ENCODE data around the gene GLTP.

The GLTP gene

GRCh38 chr12:109833307-109834189, 46.8 kb downstream of the GLTP start, which contains the start of gene TRPV4:
TRPV4 (minus strand) TSS chr12:109833398; CDS start chr12:109814796, 18,602 bp downstream.
- H3K36me3 ChIP-seq (ENCODE audit: low read length), result no peaks in the 10 kb centered on the region
- H4K20me1 ChIP-seq (ENCODE audit: low read depth, low read length), result no peaks in the 10 kb centered on the region
- TF ChIP-seq EZH2phosphoT487 (conservative IDR thresholded peaks at IDR 0.05; ENCODE audit: low read length), result no peak
- no peak for TF ChIP-seq CTCF (IDR thresholded peaks at IDR 0.05; ENCODE audit: insufficient read depth, low read length, poor library complexity, severe bottlenecking)
- no peak within 1 kb of the TSS for H3K9ac ChIP-seq (ENCODE audit: low read length)
- H3K9me3 ChIP-seq (ENCODE audit: insufficient read depth, low read length), result no peaks in the 10 kb centered on the region
- no peak within 1 kb of the TSS for H3K4me2 ChIP-seq (ENCODE audit: low read depth, low read length, poor library complexity, severe bottlenecking)
- H3K79me2 ChIP-seq (ENCODE audit: insufficient read depth, low read length), result no peaks in the 10 kb centered on the region
- H3F3A ChIP-seq (ENCODE audit: insufficient read depth), result no peaks in the 10 kb centered on the region
- no peak within 1 kb of the TSS for H3K27ac ChIP-seq (ENCODE audit: low read depth, low read length)
- no peak within 1 kb of the TSS for H2AFZ ChIP-seq (ENCODE audit: low read depth, low read length, severe bottlenecking)
- no peak within 1 kb of the TSS for H3K4me3 ChIP-seq (ENCODE audit: insufficient read depth, low read length, poor library complexity, severe bottlenecking)
- H3K27me3 ChIP-seq (ENCODE audit: low read length), result no peaks in the 10 kb centered on the region
- H3K9me2 ChIP-seq (replicated peaks; ENCODE audit: insufficient read depth, low read length), result no peaks in the 10 kb centered on the region

- H3F3A ChIP-seq (ENCODE audit: insufficient read depth), result no peaks in the 10 kb centered on the region
- no peaks in the 10 kb centered on the region for H3K36me3 ChIP-seq (ENCODE audit: low read length)
- H3K27me3 ChIP-seq (ENCODE audit: low read length), result no peaks in the 10 kb centered on the region
- H3K4me3 ChIP-seq (ENCODE audit: insufficient read depth, low read length, poor library complexity, severe bottlenecking), result no peak overlapping the region
- TF ChIP-seq EZH2phosphoT487 (conservative IDR thresholded peaks at IDR 0.05; ENCODE audit: low read length) (no peak), CTCF (IDR thresholded peaks at IDR 0.05; ENCODE audit: insufficient read depth, low read length, poor library complexity, severe bottlenecking) (no peak)
- no peak overlapping the region for H3K4me2 ChIP-seq (ENCODE audit: low read depth, low read length, poor library complexity, severe bottlenecking)
- no peaks in the 10 kb centered on the region for H3K79me2 ChIP-seq (ENCODE audit: insufficient read depth, low read length)
- no peak overlapping the region for H3K27ac ChIP-seq (ENCODE audit: low read depth, low read length)
- no peaks in the 10 kb centered on the region for H4K20me1 ChIP-seq (ENCODE audit: low read depth, low read length)
- H3K9me3 ChIP-seq (ENCODE audit: insufficient read depth, low read length), result no peaks in the 10 kb centered on the region
- no peak overlapping the region for H2AFZ ChIP-seq (ENCODE audit: low read depth, low read length, severe bottlenecking)
- H3K9ac ChIP-seq (ENCODE audit: low read length), result no peak overlapping the region
- H3K9me2 ChIP-seq (replicated peaks; ENCODE audit: insufficient read depth, low read length), result no peaks in the 10 kb centered on the region
Measured at GRCh38 chr12:109832541-109833306, 47.6 kb downstream of the GLTP start.

- Histone ChIP-seq H3F3A (ENCODE audit: insufficient read depth) (no peaks in the 10 kb centered on the region), H4K20me1 (ENCODE audit: low read depth, low read length) (no peaks in the 10 kb centered on the region), H3K4me3 (ENCODE audit: insufficient read depth, low read length, poor library complexity, severe bottlenecking) (no peak overlapping the region), H3K27ac (ENCODE audit: low read depth, low read length) (no peak overlapping the region), H2AFZ (ENCODE audit: low read depth, low read length, severe bottlenecking) (no peak overlapping the region), H3K79me2 (ENCODE audit: insufficient read depth, low read length) (no peaks in the 10 kb centered on the region), H3K9ac (ENCODE audit: low read length) (no peak overlapping the region), H3K9me3 (ENCODE audit: insufficient read depth, low read length) (no peaks in the 10 kb centered on the region), H3K4me2 (ENCODE audit: low read depth, low read length, poor library complexity, severe bottlenecking) (no peak overlapping the region), H3K9me2 (replicated peaks; ENCODE audit: insufficient read depth, low read length) (no peaks in the 10 kb centered on the region), H3K36me3 (ENCODE audit: low read length) (no peaks in the 10 kb centered on the region), H3K27me3 (ENCODE audit: low read length) (no peaks in the 10 kb centered on the region)
- TF ChIP-seq CTCF (IDR thresholded peaks at IDR 0.05; ENCODE audit: insufficient read depth, low read length, poor library complexity, severe bottlenecking) (no peak), EZH2phosphoT487 (conservative IDR thresholded peaks at IDR 0.05; ENCODE audit: low read length) (no peak)
Measured at GRCh38 chr12:109831929-109832328, 48.4 kb downstream of the GLTP start.
